ENCODE measurements around the gene KMT5B. TPM values are rescaled to one million over a fixed set of nuclear protein-coding genes. Genes with fewer than 3 reads are reported as not detected.

KMT5B gene
- total RNA-seq, 1 donor from 2014 or later: 29.1 TPM

Other genes starting within 250 kb of the KMT5B start
- 9.0 TPM for gene UNC93B1, start 209.2 kb downstream of the KMT5B start, total RNA-seq
- gene ALDH3B1, start 203.0 kb downstream of the KMT5B start, total RNA-seq: 3.5 TPM
- gene NDUFS8, start 182.6 kb downstream of the KMT5B start, total RNA-seq: 479 TPM
- gene TCIRG1, start 174.3 kb downstream of the KMT5B start, total RNA-seq: 30.4 TPM
- 7.6 TPM for gene CHKA, start 91.9 kb downstream of the KMT5B start, total RNA-seq
- 29.4 TPM for gene C11orf24, start 58.7 kb upstream of the KMT5B start, total RNA-seq
- 61.6 TPM for gene LRP5, start 99.3 kb upstream of the KMT5B start, total RNA-seq
- 83.5 TPM for gene PPP6R3, start 247.5 kb upstream of the KMT5B start, total RNA-seq

Data from Right ventricle myocardium inferior (tissue), 1 donor.